K562 (cell line): ENCODE measurements around the gene BHLHE40. TPM values are rescaled to one million over a fixed set of nuclear protein-coding genes. Genes with fewer than 3 reads are reported as not detected.

Experiments
- CBFA2T3 ChIP-seq: fragments of 450-650 bp; IDR thresholded peaks from 2 replicates; pipeline ENCODE4 v1.6.1; 2017
- FUS ChIP-seq: fragments of 200-400 bp; formaldehyde crosslinking; optimal IDR thresholded peaks from 2 replicates; pipeline ENCODE3; 2017; ENCODE audit warnings: low read depth, low read length
- KLF1 ChIP-seq: fragments of 450-650 bp; IDR thresholded peaks from 2 replicates; pipeline ENCODE4 v1.6.1; 2016; ENCODE audit warnings: missing genetic modification characterization, missing compliant biosample characterization
- MEF2D ChIP-seq: conservative IDR thresholded peaks from 2 replicates; pipeline ENCODE4 v1.6.1; 2016; ENCODE audit warnings: low read depth, missing genetic modification characterization, missing compliant biosample characterization
- NFRKB ChIP-seq: fragments of 450-650 bp; IDR thresholded peaks from 2 replicates; pipeline ENCODE4 v1.6.1; 2016; ENCODE audit warnings: low read depth
- RAD21 ChIP-seq, 2 experiments: fragments of 250-450 bp in 1 of 2; fragments of 450-650 bp in 1 of 2; sonication (Bioruptor Pico) in 1 of 2; formaldehyde crosslinking in 1 of 2; IDR thresholded peaks in 1 of 2; conservative IDR thresholded peaks in 1 of 2; 2 replicates each; pipeline versions ENCODE4 v1.4.0 to v1.8.0; 2020 to 2022; ENCODE audit warnings: mild to moderate bottlenecking in 2 of 2, moderate library complexity in 1 of 2
- RBM14 ChIP-seq: fragments of 200-400 bp; formaldehyde crosslinking; IDR thresholded peaks from 2 replicates; pipeline ENCODE4 v1.6.1; 2018; ENCODE audit warnings: low read depth, mild to moderate bottlenecking, low read length, moderate library complexity, borderline replicate concordance; ENCODE audit not compliant: insufficient read depth
- SP1 ChIP-seq: sonication (generic); formaldehyde crosslinking; IDR thresholded peaks from 2 replicates; pipeline ENCODE4 v1.8.1; 2022; ENCODE audit warnings: mild to moderate bottlenecking, missing genetic modification reagents
- ZNF174 ChIP-seq: fragments of 250-450 bp; sonication (Bioruptor Pico); IDR thresholded peaks from 2 replicates; pipeline ENCODE4 v1.4.0; 2020; ENCODE audit warnings: mild to moderate bottlenecking
- ZNF224 ChIP-seq: sonication (generic); formaldehyde crosslinking; IDR thresholded peaks from 2 replicates; pipeline ENCODE4 v1.8.0; 2022; ENCODE audit warnings: mild to moderate bottlenecking, missing genetic modification reagents
- ZNF584 ChIP-seq: fragments of 200-800 bp; sonication (Bioruptor generic); IDR thresholded peaks from 2 replicates; pipeline ENCODE4 v1.6.1; 2016; ENCODE audit warnings: low read depth, mild to moderate bottlenecking, missing genetic modification characterization, missing compliant biosample characterization
- polyA plus RNA-seq, 8 experiments: library from polyadenylated mRNA; depleted of rRNA in 4 of 8; stranded (reverse) in 5 of 8; unstranded in 3 of 8; fragments of >200 nt; fragmentation: Nextera tagmentation in 2 of 8; fragmentation: Illumina TruSeq in 1 of 8; extraction: Ambion mirVana in 2 of 8; extraction: Trizol in 1 of 8; gene quantifications; 2 replicates each; pipeline versions ENCODE4 v1.2.1 to v1.2.3, GENCODE V29; 2011 to 2014; ENCODE audit warnings: inconsistent platforms in 1 of 8, missing spikeins in 1 of 8
- total RNA-seq, 7 experiments: library from RNA; depleted of rRNA in 6 of 7; stranded (reverse); fragments of >200 nt in 6 of 7; fragmentation: Illumina TruSeq in 2 of 7; extraction: Trizol in 2 of 7; gene quantifications; 2 replicates each; pipeline versions ENCODE4 v1.2.1 to v1.2.3, GENCODE V29; 2011 to 2021; ENCODE audit warnings: low replicate concordance in 1 of 7
- TF ChIP-seq, protein P1 (sequence below), 2 experiments: fragments of 450-650 bp in 1 of 2; sonication (generic) in 1 of 2; formaldehyde crosslinking in 1 of 2; IDR thresholded peaks; 2 replicates each; pipeline versions ENCODE4 v1.7.1 to v1.9.0; 2016 to 2022; ENCODE audit warnings: inconsistent platforms in 1 of 2, mild to moderate bottlenecking in 1 of 2, missing genetic modification reagents in 1 of 2
- TF ChIP-seq, protein P2 (sequence below): fragments of 250-450 bp; sonication (Bioruptor Pico); IDR thresholded peaks from 2 replicates; pipeline ENCODE4 v1.8.0; 2021; ENCODE audit warnings: mild to moderate bottlenecking, moderate library complexity
- TF ChIP-seq, protein P3 (sequence below): sonication (generic); formaldehyde crosslinking; IDR thresholded peaks from 2 replicates; pipeline ENCODE4 v1.8.1; 2022; ENCODE audit warnings: missing genetic modification reagents
- TF ChIP-seq, protein P4 (sequence below): fragments of 250-450 bp; sonication (Bioruptor Pico); IDR thresholded peaks from 2 replicates; pipeline ENCODE4 v1.5.0; 2021

BHLHE40 gene
- total and polyA plus RNA-seq, 9 of the 15 experiments (the other 6 are each of a cell fraction or from before 2014, with no cell fraction given), result 12.0 to 83.9 (median 31.4) TPM

DNA sequence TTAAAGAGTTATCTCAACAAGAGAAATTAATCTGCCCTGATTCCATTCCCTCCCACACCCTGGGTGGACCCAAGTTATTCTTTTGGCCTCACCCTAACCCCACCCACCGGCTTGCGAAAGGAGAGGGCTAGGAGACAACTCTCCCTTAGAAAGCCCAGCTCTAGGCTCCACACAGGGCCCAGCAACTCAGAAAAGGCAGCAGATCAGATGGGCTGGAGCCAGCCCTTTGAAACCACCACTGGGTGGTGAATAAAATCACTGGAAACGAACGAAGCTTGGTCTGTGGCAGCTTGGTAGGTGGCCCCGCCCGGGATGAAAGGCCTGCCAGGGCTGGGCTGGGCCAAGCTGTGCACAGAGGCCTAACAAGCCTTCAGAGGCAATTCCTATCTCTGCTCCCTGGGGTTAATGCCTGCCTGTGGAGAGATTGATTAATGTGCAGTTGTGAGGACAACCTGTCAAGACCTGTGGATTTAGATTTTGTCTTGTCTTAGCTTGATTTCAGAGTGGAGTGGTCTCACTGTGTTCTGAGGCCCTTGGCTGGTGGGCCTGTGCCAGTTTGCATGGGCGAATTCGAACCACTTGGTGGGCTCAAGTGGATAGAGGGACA, 38.8 kb downstream of the BHLHE40 start (continued):
- TF ChIP-seq, protein P1, sequence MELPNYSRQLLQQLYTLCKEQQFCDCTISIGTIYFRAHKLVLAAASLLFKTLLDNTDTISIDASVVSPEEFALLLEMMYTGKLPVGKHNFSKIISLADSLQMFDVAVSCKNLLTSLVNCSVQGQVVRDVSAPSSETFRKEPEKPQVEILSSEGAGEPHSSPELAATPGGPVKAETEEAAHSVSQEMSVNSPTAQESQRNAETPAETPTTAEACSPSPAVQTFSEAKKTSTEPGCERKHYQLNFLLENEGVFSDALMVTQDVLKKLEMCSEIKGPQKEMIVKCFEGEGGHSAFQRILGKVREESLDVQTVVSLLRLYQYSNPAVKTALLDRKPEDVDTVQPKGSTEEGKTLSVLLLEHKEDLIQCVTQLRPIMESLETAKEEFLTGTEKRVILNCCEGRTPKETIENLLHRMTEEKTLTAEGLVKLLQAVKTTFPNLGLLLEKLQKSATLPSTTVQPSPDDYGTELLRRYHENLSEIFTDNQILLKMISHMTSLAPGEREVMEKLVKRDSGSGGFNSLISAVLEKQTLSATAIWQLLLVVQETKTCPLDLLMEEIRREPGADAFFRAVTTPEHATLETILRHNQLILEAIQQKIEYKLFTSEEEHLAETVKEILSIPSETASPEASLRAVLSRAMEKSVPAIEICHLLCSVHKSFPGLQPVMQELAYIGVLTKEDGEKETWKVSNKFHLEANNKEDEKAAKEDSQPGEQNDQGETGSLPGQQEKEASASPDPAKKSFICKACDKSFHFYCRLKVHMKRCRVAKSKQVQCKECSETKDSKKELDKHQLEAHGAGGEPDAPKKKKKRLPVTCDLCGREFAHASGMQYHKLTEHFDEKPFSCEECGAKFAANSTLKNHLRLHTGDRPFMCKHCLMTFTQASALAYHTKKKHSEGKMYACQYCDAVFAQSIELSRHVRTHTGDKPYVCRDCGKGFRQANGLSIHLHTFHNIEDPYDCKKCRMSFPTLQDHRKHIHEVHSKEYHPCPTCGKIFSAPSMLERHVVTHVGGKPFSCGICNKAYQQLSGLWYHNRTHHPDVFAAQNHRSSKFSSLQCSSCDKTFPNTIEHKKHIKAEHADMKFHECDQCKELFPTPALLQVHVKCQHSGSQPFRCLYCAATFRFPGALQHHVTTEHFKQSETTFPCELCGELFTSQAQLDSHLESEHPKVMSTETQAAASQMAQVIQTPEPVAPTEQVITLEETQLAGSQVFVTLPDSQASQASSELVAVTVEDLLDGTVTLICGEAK (IDR thresholded peaks at IDR 0.05), result no peak
- TF ChIP-seq, protein P1 (CRISPR knock-in tag; IDR thresholded peaks at IDR 0.05), result no peak
- no peak for TF ChIP-seq ZNF174 (CRISPR knock-in tag)
- TF ChIP-seq, protein P2, sequence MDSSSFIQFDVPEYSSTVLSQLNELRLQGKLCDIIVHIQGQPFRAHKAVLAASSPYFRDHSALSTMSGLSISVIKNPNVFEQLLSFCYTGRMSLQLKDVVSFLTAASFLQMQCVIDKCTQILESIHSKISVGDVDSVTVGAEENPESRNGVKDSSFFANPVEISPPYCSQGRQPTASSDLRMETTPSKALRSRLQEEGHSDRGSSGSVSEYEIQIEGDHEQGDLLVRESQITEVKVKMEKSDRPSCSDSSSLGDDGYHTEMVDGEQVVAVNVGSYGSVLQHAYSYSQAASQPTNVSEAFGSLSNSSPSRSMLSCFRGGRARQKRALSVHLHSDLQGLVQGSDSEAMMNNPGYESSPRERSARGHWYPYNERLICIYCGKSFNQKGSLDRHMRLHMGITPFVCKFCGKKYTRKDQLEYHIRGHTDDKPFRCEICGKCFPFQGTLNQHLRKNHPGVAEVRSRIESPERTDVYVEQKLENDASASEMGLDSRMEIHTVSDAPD, result no peak
- TF ChIP-seq ZNF584, result no peak
- no peak for TF ChIP-seq KLF1 (tag)
- 0 out of 2 replicates have a peak, but pooled peaks have one; percentile 8 for TF ChIP-seq SP1 (CRISPR knock-in tag)
- TF ChIP-seq, protein P3, sequence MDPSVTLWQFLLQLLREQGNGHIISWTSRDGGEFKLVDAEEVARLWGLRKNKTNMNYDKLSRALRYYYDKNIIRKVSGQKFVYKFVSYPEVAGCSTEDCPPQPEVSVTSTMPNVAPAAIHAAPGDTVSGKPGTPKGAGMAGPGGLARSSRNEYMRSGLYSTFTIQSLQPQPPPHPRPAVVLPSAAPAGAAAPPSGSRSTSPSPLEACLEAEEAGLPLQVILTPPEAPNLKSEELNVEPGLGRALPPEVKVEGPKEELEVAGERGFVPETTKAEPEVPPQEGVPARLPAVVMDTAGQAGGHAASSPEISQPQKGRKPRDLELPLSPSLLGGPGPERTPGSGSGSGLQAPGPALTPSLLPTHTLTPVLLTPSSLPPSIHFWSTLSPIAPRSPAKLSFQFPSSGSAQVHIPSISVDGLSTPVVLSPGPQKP (CRISPR knock-in tag), result no peak
- no peak for TF ChIP-seq CBFA2T3
- no peak for TF ChIP-seq FUS
- peak in 1 of 2 experiments; percentile 12; a peak in 1 of 4 replicates for TF ChIP-seq RAD21 (CRISPR knock-in tag; conservative IDR thresholded peaks at IDR 0.05 in 1 of 2, IDR thresholded peaks at IDR 0.05 in 1 of 2)
- TF ChIP-seq, protein P4, sequence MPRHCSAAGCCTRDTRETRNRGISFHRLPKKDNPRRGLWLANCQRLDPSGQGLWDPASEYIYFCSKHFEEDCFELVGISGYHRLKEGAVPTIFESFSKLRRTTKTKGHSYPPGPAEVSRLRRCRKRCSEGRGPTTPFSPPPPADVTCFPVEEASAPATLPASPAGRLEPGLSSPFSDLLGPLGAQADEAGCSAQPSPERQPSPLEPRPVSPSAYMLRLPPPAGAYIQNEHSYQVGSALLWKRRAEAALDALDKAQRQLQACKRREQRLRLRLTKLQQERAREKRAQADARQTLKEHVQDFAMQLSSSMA (CRISPR knock-in tag), result no peak
- peak; percentile 53; the same call in 1 of the 2 replicates for TF ChIP-seq NFRKB
- no peak for TF ChIP-seq RBM14
- no peak for TF ChIP-seq ZNF224 (CRISPR knock-in tag)
- TF ChIP-seq MEF2D (tag), result 0 out of 2 replicates have a peak, but pooled peaks have one; percentile 53
